A673 (cell line): ENCODE data around the gene MAPKAP1.

Experiments
- CTCF ChIP-seq: fragments of 300-800, 200-600 bp; sonication (generic); conservative IDR thresholded peaks from 2 replicates; pipeline ENCODE4 v1.5.1; 2017; ENCODE audit warnings: low read depth, mild to moderate bottlenecking, antibody characterized with exemption, low read length, moderate library complexity, mixed read lengths
- EZH2 ChIP-seq: fragments of 200-600 bp; sonication (generic); IDR thresholded peaks from 2 replicates; pipeline ENCODE4 v1.6.1; 2017; ENCODE audit warnings: borderline replicate concordance, low read depth, mild to moderate bottlenecking, mixed read lengths, antibody characterized with exemption, low read length; ENCODE audit not compliant: poor library complexity, severe bottlenecking

DNA sequence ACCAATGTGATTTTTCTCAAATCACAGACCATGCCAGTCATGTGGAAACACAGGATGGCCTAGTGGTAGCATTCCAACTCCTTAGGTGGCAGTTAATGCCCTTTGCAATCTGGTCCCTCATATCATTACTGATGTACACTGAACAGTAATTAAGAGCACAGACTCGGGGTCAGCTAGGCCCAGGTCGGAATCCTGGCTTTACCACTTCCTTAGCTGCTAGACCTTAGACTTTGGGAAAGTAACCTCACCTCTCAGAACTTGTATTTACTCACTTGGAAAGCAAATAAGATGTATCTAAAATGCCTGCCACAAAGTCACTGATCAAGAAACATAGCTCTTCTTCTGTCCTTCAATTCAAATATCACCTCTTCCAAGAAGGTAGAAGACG is 112.8 kb downstream of the MAPKAP1 start:
- no peak for TF ChIP-seq CTCF
- TF ChIP-seq EZH2: no peak
